NCI-H1694 (cell line): Measurements from ENCODE around the gene GIMAP4.
"Not testable (repeated sequence)": the region's sequence is repeated elsewhere in the genome, so short reads cannot be mapped to it uniquely, and the experiment has no call there.

Source experiments
- DNase-seq: peaks from one replicate; lab custom pipeline; 2025; lab: John Stamatoyannopoulos, UW

Gene GIMAP4

GRCh38 chr7:150567169-150567568 lies at the start of gene GIMAP4:
Gene GIMAP4 (plus strand): TSS chr7:150567390. CDS start chr7:150569902, 2,512 bp downstream.
- no peak for DNase-seq

GRCh38 chr7:150519310-150519709 lies 47.9 kb upstream of the GIMAP4 start:
- no peak for DNase-seq

GRCh38 chr7:150520145-150520544 lies 47.0 kb upstream of the GIMAP4 start:
- DNase-seq = no peak

- not testable (repeated sequence) for DNase-seq
Observed at GRCh38 chr7:150522931-150523330, 44.3 kb upstream of the GIMAP4 start.

- DNase-seq = no peak
Observed at GRCh38 chr7:150524018-150524417, 43.2 kb upstream of the GIMAP4 start.

- no peak for DNase-seq
Observed at GRCh38 chr7:150531704-150532103, 35.5 kb upstream of the GIMAP4 start.

GRCh38 chr7:150538259-150538658 lies 28.9 kb upstream of the GIMAP4 start:
- no peak for DNase-seq

- no peak for DNase-seq
Observed at GRCh38 chr7:150553163-150553562, 14.0 kb upstream of the GIMAP4 start.

- DNase-seq = no peak
Observed at GRCh38 chr7:150556521-150557138, 10.6 kb upstream of the GIMAP4 start.

GRCh38 chr7:150560486-150560885 lies 6.7 kb upstream of the GIMAP4 start:
- no peak for DNase-seq

GRCh38 chr7:150562919-150563318 lies 4.3 kb upstream of the GIMAP4 start:
- DNase-seq = no peak

GRCh38 chr7:150564006-150564405 lies 3.2 kb upstream of the GIMAP4 start:
- no peak for DNase-seq

- no peak for DNase-seq
Observed at GRCh38 chr7:150564566-150564965, 2.6 kb upstream of the GIMAP4 start.

- DNase-seq = no peak
Observed at GRCh38 chr7:150565239-150565638, 2.0 kb upstream of the GIMAP4 start.

- no peak for DNase-seq
Observed at GRCh38 chr7:150566123-150566522, 1.1 kb upstream of the GIMAP4 start.

- no peak for DNase-seq
Observed at GRCh38 chr7:150566572-150566971, 618 bp upstream of the GIMAP4 start.

- DNase-seq = no peak
Observed at GRCh38 chr7:150567871-150568301, 696 bp downstream of the GIMAP4 start.

GRCh38 chr7:150568714-150569113 lies 1.5 kb downstream of the GIMAP4 start:
- DNase-seq = no peak

- DNase-seq = no peak
Observed at GRCh38 chr7:150569245-150569955, 2.2 kb downstream of the GIMAP4 start.

GRCh38 chr7:150570556-150571465 lies 3.6 kb downstream of the GIMAP4 start:
- DNase-seq = no peak

GRCh38 chr7:150572496-150572895 lies 5.3 kb downstream of the GIMAP4 start:
- no peak for DNase-seq

- not testable (repeated sequence) for DNase-seq
Observed at GRCh38 chr7:150579979-150580637, 12.9 kb downstream of the GIMAP4 start.
